ENCODE data around the gene PRKN.

DNA sequence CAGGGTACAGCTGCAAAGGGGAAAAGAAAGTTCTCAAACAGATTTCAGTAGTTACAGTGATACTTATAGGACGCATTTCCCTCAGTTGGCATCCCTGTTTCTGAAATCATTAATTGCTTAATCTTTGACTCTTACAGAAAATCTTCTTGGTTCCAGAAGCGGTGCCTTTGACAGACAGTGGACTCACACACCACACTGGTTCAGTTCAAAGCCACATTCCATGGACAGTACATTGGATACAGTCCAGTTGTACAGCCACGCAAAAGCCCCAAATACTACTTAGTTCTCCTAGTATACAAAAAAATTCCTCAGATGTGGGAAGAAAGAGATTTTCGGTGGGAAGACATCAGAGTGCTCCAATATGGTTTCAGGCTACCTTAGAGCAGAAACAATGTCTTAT lies 460.4 kb downstream of the PRKN start:
- TF ChIP-seq POLR2A (IDR thresholded peaks at IDR 0.05; ENCODE audit: low read depth, low read length) (no peak), POLR2AphosphoS5 (IDR thresholded peaks at IDR 0.05; ENCODE audit: insufficient read depth, low read depth, low read length) (no peak), EZH2 (IDR thresholded peaks at IDR 0.05; ENCODE audit: borderline replicate concordance, low read depth, low read length, severe bottlenecking) (no peak), FOS (IDR thresholded peaks at IDR 0.05; ENCODE audit: borderline replicate concordance, insufficient read depth, low read length) (no peak), MYC (IDR thresholded peaks at IDR 0.05; ENCODE audit: low read depth, low read length) (no peak)
- TF ChIP-seq, protein P1, sequence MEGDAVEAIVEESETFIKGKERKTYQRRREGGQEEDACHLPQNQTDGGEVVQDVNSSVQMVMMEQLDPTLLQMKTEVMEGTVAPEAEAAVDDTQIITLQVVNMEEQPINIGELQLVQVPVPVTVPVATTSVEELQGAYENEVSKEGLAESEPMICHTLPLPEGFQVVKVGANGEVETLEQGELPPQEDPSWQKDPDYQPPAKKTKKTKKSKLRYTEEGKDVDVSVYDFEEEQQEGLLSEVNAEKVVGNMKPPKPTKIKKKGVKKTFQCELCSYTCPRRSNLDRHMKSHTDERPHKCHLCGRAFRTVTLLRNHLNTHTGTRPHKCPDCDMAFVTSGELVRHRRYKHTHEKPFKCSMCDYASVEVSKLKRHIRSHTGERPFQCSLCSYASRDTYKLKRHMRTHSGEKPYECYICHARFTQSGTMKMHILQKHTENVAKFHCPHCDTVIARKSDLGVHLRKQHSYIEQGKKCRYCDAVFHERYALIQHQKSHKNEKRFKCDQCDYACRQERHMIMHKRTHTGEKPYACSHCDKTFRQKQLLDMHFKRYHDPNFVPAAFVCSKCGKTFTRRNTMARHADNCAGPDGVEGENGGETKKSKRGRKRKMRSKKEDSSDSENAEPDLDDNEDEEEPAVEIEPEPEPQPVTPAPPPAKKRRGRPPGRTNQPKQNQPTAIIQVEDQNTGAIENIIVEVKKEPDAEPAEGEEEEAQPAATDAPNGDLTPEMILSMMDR (IDR thresholded peaks at IDR 0.05; ENCODE audit: extremely low read depth in 1 of 2, insufficient read depth in 1 of 2, low read depth in 1 of 2, low read length in 2 of 2) = no peak
- TF ChIP-seq, protein P2, sequence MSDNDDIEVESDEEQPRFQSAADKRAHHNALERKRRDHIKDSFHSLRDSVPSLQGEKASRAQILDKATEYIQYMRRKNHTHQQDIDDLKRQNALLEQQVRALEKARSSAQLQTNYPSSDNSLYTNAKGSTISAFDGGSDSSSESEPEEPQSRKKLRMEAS (IDR thresholded peaks at IDR 0.05; ENCODE audit: insufficient read depth, insufficient read length) = no peak

Data from endothelial cell of umbilical vein (primary cell).